ENCODE measurements around the gene PPEF1.

The PPEF1 gene

DNA sequence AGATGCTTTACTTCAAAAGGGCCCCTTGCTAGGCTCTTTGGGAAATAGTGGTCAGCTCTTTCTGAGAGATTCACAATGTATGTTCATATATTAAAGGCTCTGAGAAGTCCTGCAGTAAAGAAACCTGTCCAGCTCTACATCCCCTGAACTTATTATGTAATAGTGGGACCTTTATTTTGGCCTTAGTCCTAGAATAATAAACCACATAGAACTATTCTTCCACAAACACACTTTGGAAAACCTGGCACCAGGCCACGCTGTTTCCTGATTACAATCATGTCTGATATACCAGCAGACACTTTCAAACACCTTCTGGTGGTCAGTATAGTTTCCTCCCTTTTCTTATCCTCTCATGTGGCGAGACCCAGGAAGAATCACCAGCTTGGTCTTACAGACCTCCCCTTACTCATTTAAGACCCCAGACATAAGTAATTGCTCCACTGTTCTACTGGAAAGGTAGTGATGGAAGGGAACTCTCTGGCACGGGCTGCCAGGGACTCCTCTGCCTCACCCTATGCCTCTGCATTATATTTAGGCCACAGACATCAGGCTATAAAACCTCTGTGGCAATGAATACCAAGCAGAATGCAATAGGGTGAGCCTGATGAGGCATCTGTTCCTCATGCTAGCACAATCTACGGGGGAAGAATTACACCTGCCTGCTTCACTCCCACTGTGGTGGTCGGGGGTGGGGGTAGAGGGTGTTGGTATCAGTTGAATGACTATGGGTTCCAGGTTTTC is 5.7 kb upstream of the PPEF1 start:
- no peak overlapping the region for H3K4me3 ChIP-seq (ENCODE audit: low read depth, low read length)
- TF ChIP-seq CTCF (IDR thresholded peaks at IDR 0.05; ENCODE audit: control insufficient read depth, extremely low read depth, insufficient read depth): no peak
- peak; percentile 54 for DNase-seq (ENCODE audit: low read depth)

DNA sequence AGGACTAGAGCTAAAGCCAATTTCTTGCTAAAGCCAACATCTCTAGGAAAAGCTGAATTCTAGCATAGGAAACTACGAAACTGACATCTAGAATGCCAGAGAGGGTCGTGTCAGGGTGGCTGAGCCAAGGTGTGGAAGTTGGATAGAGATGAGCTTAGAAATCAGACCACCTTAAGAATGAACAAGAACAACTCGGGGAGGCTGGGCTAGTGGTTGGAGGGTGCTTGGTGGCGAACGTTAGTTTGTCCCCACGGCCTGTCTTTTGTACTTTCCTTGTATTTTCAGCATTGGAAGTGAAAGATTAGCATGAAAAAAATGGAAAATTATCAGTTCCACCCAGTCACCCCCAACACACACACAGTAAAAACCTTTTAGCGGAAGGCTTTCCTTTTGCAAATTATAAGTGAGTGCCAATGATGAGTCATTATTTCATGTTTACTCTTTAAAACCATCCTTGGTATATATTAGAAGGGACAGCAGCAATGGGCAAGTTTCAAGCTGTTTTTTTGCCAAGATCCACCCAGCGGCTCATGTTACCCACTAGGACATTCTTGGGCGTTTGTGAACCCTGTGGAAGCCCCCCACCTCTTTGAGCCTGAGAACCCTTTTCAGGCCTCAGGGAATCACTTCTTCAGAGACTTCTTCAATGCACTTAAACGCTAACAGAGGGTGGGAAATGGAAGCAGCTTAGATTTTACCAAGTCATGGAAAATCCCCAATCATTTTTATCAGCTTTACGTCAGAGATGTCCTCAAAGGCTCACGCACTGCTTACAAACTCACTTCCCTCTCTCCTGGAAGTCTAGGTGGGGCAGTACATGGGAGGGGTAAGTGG is 4.9 kb upstream of the PPEF1 start:
- H3K4me3 ChIP-seq (ENCODE audit: low read depth, low read length): no peak overlapping the region
- TF ChIP-seq CTCF (IDR thresholded peaks at IDR 0.05; ENCODE audit: control insufficient read depth, extremely low read depth, insufficient read depth): no peak
- peak; percentile 41 for DNase-seq (ENCODE audit: low read depth)

GRCh38 chrX:18709833-18710232 is 2.4 kb downstream of the PPEF1 start:
- no peak for DNase-seq (ENCODE audit: low read depth)
- no peak overlapping the region for H3K4me3 ChIP-seq (ENCODE audit: low read depth, low read length)
- no peak for TF ChIP-seq CTCF (IDR thresholded peaks at IDR 0.05; ENCODE audit: control insufficient read depth, extremely low read depth, insufficient read depth)

DNA sequence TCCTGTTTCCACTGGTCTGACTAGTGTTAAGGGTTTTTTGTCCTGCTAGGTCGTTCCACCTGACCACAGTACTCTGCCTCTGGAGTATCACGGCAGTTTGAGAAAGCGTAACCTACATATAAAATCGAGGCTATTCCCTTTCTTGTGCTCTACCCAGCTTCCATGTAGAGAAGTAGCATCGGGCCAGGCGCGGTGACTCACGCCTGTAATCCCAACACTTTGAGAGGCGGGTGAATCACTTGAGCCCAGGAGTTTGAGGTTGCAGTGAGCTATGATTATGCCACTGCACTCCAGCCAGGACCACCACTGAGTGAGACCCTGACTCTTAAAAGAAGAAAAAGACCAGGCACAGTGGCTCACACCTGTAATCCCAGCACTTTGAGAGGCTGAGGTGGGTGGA is 7.5 kb downstream of the PPEF1 start:
- no peak for TF ChIP-seq CTCF (IDR thresholded peaks at IDR 0.05; ENCODE audit: control insufficient read depth, extremely low read depth, insufficient read depth)
- no peak for DNase-seq (ENCODE audit: low read depth)
- no peak overlapping the region for H3K4me3 ChIP-seq (ENCODE audit: low read depth, low read length)

GRCh38 chrX:18719852-18720251 is 12.4 kb downstream of the PPEF1 start:
- DNase-seq (ENCODE audit: low read depth): no peak
- TF ChIP-seq CTCF (IDR thresholded peaks at IDR 0.05; ENCODE audit: control insufficient read depth, extremely low read depth, insufficient read depth): no peak
- no peak overlapping the region for H3K4me3 ChIP-seq (ENCODE audit: low read depth, low read length)

GRCh38 chrX:18721683-18722499 is 14.4 kb downstream of the PPEF1 start:
- no peak for TF ChIP-seq CTCF (IDR thresholded peaks at IDR 0.05; ENCODE audit: control insufficient read depth, extremely low read depth, insufficient read depth)
- H3K4me3 ChIP-seq (ENCODE audit: low read depth, low read length): no peak overlapping the region
- no peak for DNase-seq (ENCODE audit: low read depth)
